ENCODE data around the gene PDCD7. TPM values are rescaled to one million over a fixed set of nuclear protein-coding genes. Genes with fewer than 3 reads are reported as not detected.

The PDCD7 gene
- total RNA-seq, 1 donor from 2014 or later, result 13.6 TPM

GRCh38 chr15:65176056-65176455 lies 42.4 kb upstream of the PDCD7 start:
- Mint-ChIP-seq H3K4me3 (ENCODE audit: unreplicated experiment) (no peak overlapping the region), H3K27ac (ENCODE audit: unreplicated experiment) (no peak overlapping the region), H3K9me3 (ENCODE audit: unreplicated experiment) (no peaks in the 10 kb centered on the region), H3K4me1 (ENCODE audit: low read depth, unreplicated experiment) (no peaks in the 10 kb centered on the region), H3K27me3 (ENCODE audit: unreplicated experiment) (no peaks in the 10 kb centered on the region), H3K36me3 (ENCODE audit: unreplicated experiment) (no peaks in the 10 kb centered on the region)
- no peak for TF ChIP-seq CTCF (IDR thresholded peaks at IDR 0.05; ENCODE audit: partially characterized antibody, unreplicated experiment)
- no peak for DNase-seq

GRCh38 chr15:65175511-65175910 lies 41.9 kb upstream of the PDCD7 start:
- Mint-ChIP-seq H3K27me3 (ENCODE audit: unreplicated experiment) (no peaks in the 10 kb centered on the region), H3K4me1 (ENCODE audit: low read depth, unreplicated experiment) (no peaks in the 10 kb centered on the region), H3K4me3 (ENCODE audit: unreplicated experiment) (no peak overlapping the region), H3K9me3 (ENCODE audit: unreplicated experiment) (no peaks in the 10 kb centered on the region), H3K36me3 (ENCODE audit: unreplicated experiment) (no peaks in the 10 kb centered on the region), H3K27ac (ENCODE audit: unreplicated experiment) (no peak overlapping the region)
- TF ChIP-seq CTCF (IDR thresholded peaks at IDR 0.05; ENCODE audit: partially characterized antibody, unreplicated experiment), result no peak
- DNase-seq, result no peak

- Mint-ChIP-seq H3K4me1 (ENCODE audit: low read depth, unreplicated experiment) (no peaks in the 10 kb centered on the region), H3K36me3 (ENCODE audit: unreplicated experiment) (no peaks in the 10 kb centered on the region)
Measured at GRCh38 chr15:65174509-65174908, 40.9 kb upstream of the PDCD7 start.

GRCh38 chr15:65172531-65172930 lies 38.9 kb upstream of the PDCD7 start:
- no peaks in the 10 kb centered on the region for H3K9me3 Mint-ChIP-seq (ENCODE audit: unreplicated experiment)
- H3K36me3 Mint-ChIP-seq (ENCODE audit: unreplicated experiment), result no peaks in the 10 kb centered on the region
- TF ChIP-seq CTCF (IDR thresholded peaks at IDR 0.05; ENCODE audit: partially characterized antibody, unreplicated experiment), result no peak
- no peak overlapping the region for H3K4me3 Mint-ChIP-seq (ENCODE audit: unreplicated experiment)
- H3K27me3 Mint-ChIP-seq (ENCODE audit: unreplicated experiment), result no peaks in the 10 kb centered on the region
- no peaks in the 10 kb centered on the region for H3K4me1 Mint-ChIP-seq (ENCODE audit: low read depth, unreplicated experiment)
- no peak overlapping the region for H3K27ac Mint-ChIP-seq (ENCODE audit: unreplicated experiment)
- DNase-seq, result no peak

More at GRCh38 chr15:65174509-65174908, 40.9 kb upstream of the PDCD7 start:
- Mint-ChIP-seq H3K27me3 (ENCODE audit: unreplicated experiment) (no peaks in the 10 kb centered on the region), H3K27ac (ENCODE audit: unreplicated experiment) (no peak overlapping the region), H3K4me3 (ENCODE audit: unreplicated experiment) (no peak overlapping the region), H3K9me3 (ENCODE audit: unreplicated experiment) (no peaks in the 10 kb centered on the region)
- TF ChIP-seq CTCF (IDR thresholded peaks at IDR 0.05; ENCODE audit: partially characterized antibody, unreplicated experiment), result no peak
- DNase-seq, result no peak

- H3K27ac Mint-ChIP-seq (ENCODE audit: unreplicated experiment), result no peak overlapping the region
- no peak for TF ChIP-seq CTCF (IDR thresholded peaks at IDR 0.05; ENCODE audit: partially characterized antibody, unreplicated experiment)
- no peak overlapping the region for H3K4me3 Mint-ChIP-seq (ENCODE audit: unreplicated experiment)
- no peak for DNase-seq
- H3K27me3 Mint-ChIP-seq (ENCODE audit: unreplicated experiment), result no peaks in the 10 kb centered on the region
- H3K36me3 Mint-ChIP-seq (ENCODE audit: unreplicated experiment), result no peaks in the 10 kb centered on the region
- H3K4me1 Mint-ChIP-seq (ENCODE audit: low read depth, unreplicated experiment), result no peaks in the 10 kb centered on the region
- H3K9me3 Mint-ChIP-seq (ENCODE audit: unreplicated experiment), result no peaks in the 10 kb centered on the region
Measured at GRCh38 chr15:65171428-65171827, 37.8 kb upstream of the PDCD7 start.

Measured in glutamatergic neuron (in vitro differentiated cells).